ENCODE data around the gene ZNF462.

ZNF462 gene

GRCh38 chr9:107007402-107007801, 144.4 kb downstream of the ZNF462 start:
- DNase-seq (ENCODE audit: low read depth in 2 of 2) = no peak

GRCh38 chr9:107008011-107008410, 145.0 kb downstream of the ZNF462 start:
- DNase-seq (ENCODE audit: low read depth in 2 of 2) = no peak

- no peak for DNase-seq (ENCODE audit: low read depth in 2 of 2)
These were observed 145.5 kb downstream of the ZNF462 start for GRCh38 chr9:107008447-107008846.

- DNase-seq (ENCODE audit: low read depth in 2 of 2) = no peak
These were observed 153.4 kb downstream of the ZNF462 start for GRCh38 chr9:107016383-107016782.

GRCh38 chr9:107018861-107019545, 156.0 kb downstream of the ZNF462 start:
- DNase-seq (ENCODE audit: low read depth in 2 of 2) = no peak

- no peak for DNase-seq (ENCODE audit: low read depth in 2 of 2)
These were observed 157.1 kb downstream of the ZNF462 start for GRCh38 chr9:107020040-107020530.

GRCh38 chr9:107024193-107024592, 161.2 kb downstream of the ZNF462 start:
- no peak for DNase-seq (ENCODE audit: low read depth in 2 of 2)

GRCh38 chr9:107025260-107026035, 162.5 kb downstream of the ZNF462 start:
- DNase-seq (ENCODE audit: low read depth in 2 of 2) = no peak

- DNase-seq (ENCODE audit: low read depth in 2 of 2) = no peak
These were observed 166.2 kb downstream of the ZNF462 start for GRCh38 chr9:107029146-107029545.

- no peak for DNase-seq (ENCODE audit: low read depth in 2 of 2)
These were observed 171.0 kb downstream of the ZNF462 start for GRCh38 chr9:107033966-107034365.

- DNase-seq (ENCODE audit: low read depth in 2 of 2) = no peak
These were observed 171.9 kb downstream of the ZNF462 start for GRCh38 chr9:107034831-107035230.

GRCh38 chr9:107036367-107036766, 173.4 kb downstream of the ZNF462 start:
- no peak for DNase-seq (ENCODE audit: low read depth in 2 of 2)

- no peak for DNase-seq (ENCODE audit: low read depth in 2 of 2)
These were observed 176.6 kb downstream of the ZNF462 start for GRCh38 chr9:107039542-107039941.

GRCh38 chr9:107042606-107043005, 179.6 kb downstream of the ZNF462 start:
- DNase-seq (ENCODE audit: low read depth in 2 of 2) = no peak

GRCh38 chr9:107043886-107044285, 180.9 kb downstream of the ZNF462 start:
- DNase-seq (ENCODE audit: low read depth in 2 of 2) = no peak

- DNase-seq (ENCODE audit: low read depth in 2 of 2) = no peak
These were observed 181.9 kb downstream of the ZNF462 start for GRCh38 chr9:107044872-107045271.

- DNase-seq (ENCODE audit: low read depth in 2 of 2) = no peak
These were observed 183.7 kb downstream of the ZNF462 start for GRCh38 chr9:107046692-107047091.

GRCh38 chr9:107049046-107049802, 186.3 kb downstream of the ZNF462 start:
- DNase-seq (ENCODE audit: low read depth in 2 of 2) = no peak

- no peak for DNase-seq (ENCODE audit: low read depth in 2 of 2)
These were observed 186.8 kb downstream of the ZNF462 start for GRCh38 chr9:107049803-107050184.

GRCh38 chr9:107051392-107051791, 188.4 kb downstream of the ZNF462 start:
- no peak for DNase-seq (ENCODE audit: low read depth in 2 of 2)

GRCh38 chr9:107054146-107054545, 191.2 kb downstream of the ZNF462 start:
- no peak for DNase-seq (ENCODE audit: low read depth in 2 of 2)

GRCh38 chr9:107059220-107059619, 196.3 kb downstream of the ZNF462 start:
- DNase-seq (ENCODE audit: low read depth in 2 of 2) = no peak

Measured in stimulated activated CD4-positive, alpha-beta T cell treated with anti-CD3 and anti-CD28 coated beads, Interleukin-1b, Interleukin-23, amount 100 ng/mL, for 4 hours (primary cell).